HepG2 (cell line): ENCODE results near the gene WTAP. TPM values are rescaled to one million over a fixed set of nuclear protein-coding genes. Genes with fewer than 3 reads are reported as not detected.
A peak's percentile ranks its signal among the peaks of the same experiment; 100 is the strongest.

Experiments used
- ATAD3A ChIP-seq: sonication (generic); formaldehyde crosslinking; IDR thresholded peaks from 2 replicates; pipeline ENCODE4 v1.4.0; 2020; ENCODE audit warnings: missing genetic modification reagents
- CBX5 ChIP-seq: sonication (generic); formaldehyde crosslinking; IDR thresholded peaks from 2 replicates; pipeline ENCODE4 v1.4.0; 2020; ENCODE audit warnings: missing genetic modification reagents, borderline replicate concordance
- HMG20B ChIP-seq: conservative IDR thresholded peaks from 2 replicates; pipeline ENCODE4 v1.6.1; 2016; ENCODE audit warnings: missing genetic modification reagents, missing compliant biosample characterization
- HNRNPUL1 ChIP-seq: fragments of 200-400 bp; formaldehyde crosslinking; IDR thresholded peaks from 2 replicates; pipeline ENCODE4 v1.6.1; 2017; ENCODE audit warnings: low read depth, mild to moderate bottlenecking, low read length, moderate library complexity
- JDP2 ChIP-seq: sonication (generic); formaldehyde crosslinking; IDR thresholded peaks from 2 replicates; pipeline ENCODE4 v1.8.1; 2022; ENCODE audit warnings: missing genetic modification reagents, borderline replicate concordance
- NFIC ChIP-seq: IDR thresholded peaks from 2 replicates; pipeline ENCODE4 v1.6.1; 2012; ENCODE audit warnings: mild to moderate bottlenecking, low read length, inconsistent platforms
- NR3C1 ChIP-seq: sonication (generic); formaldehyde crosslinking; IDR thresholded peaks from 2 replicates; pipeline ENCODE4 v1.4.0; 2020; ENCODE audit warnings: missing genetic modification reagents
- PAF1 ChIP-seq: IDR thresholded peaks from 2 replicates; pipeline ENCODE4 v1.6.1; 2016; ENCODE audit warnings: missing genetic modification reagents, missing compliant biosample characterization
- POLR2AphosphoS2 ChIP-seq: IDR thresholded peaks from 2 replicates; pipeline ENCODE4 v1.6.1; 2011; ENCODE audit warnings: low read depth, low read length, improper control_type of control experiment
- PPARG ChIP-seq: conservative IDR thresholded peaks from 2 replicates; pipeline ENCODE4 v1.6.1; 2016; ENCODE audit warnings: missing biosample characterization, missing genetic modification reagents
- RBAK ChIP-seq: sonication (generic); formaldehyde crosslinking; IDR thresholded peaks from 2 replicates; pipeline ENCODE4 v1.5.1; 2020; ENCODE audit warnings: mild to moderate bottlenecking, missing genetic modification reagents
- RFX3 ChIP-seq: IDR thresholded peaks from 2 replicates; pipeline ENCODE4 v1.6.1; 2016; ENCODE audit warnings: missing biosample characterization, missing genetic modification reagents
- SRF ChIP-seq: IDR thresholded peaks from 2 replicates; pipeline ENCODE4 v1.6.1; 2011; ENCODE audit warnings: mild to moderate bottlenecking, low read depth, low read length, moderate library complexity
- TRIM24 ChIP-seq: sonication (generic); formaldehyde crosslinking; IDR thresholded peaks from 2 replicates; pipeline ENCODE4 v1.8.0; 2022; ENCODE audit warnings: mild to moderate bottlenecking, missing genetic modification reagents
- ZFY ChIP-seq: sonication (generic); formaldehyde crosslinking; IDR thresholded peaks from 2 replicates; pipeline ENCODE4 v1.4.0; 2020; ENCODE audit warnings: missing genetic modification reagents
- ZHX2 ChIP-seq, 2 experiments: sonication (generic) in 1 of 2; formaldehyde crosslinking in 1 of 2; IDR thresholded peaks; 2 replicates each; pipeline versions ENCODE4 v1.6.1 to v1.9.0; 2014 to 2022; ENCODE audit warnings: antibody characterized with exemption in 1 of 2, borderline replicate concordance in 1 of 2, inconsistent platforms in 1 of 2, low read depth in 1 of 2, missing genetic modification reagents in 1 of 2
- ZNF235 ChIP-seq: sonication (generic); formaldehyde crosslinking; IDR thresholded peaks from 2 replicates; pipeline ENCODE4 v1.8.1; 2023; ENCODE audit warnings: mild to moderate bottlenecking, missing genetic modification reagents, borderline replicate concordance
- ZNF280B ChIP-seq: sonication (generic); formaldehyde crosslinking; IDR thresholded peaks from 2 replicates; pipeline ENCODE4 v1.5.0; 2020; ENCODE audit warnings: missing genetic modification reagents, mild to moderate bottlenecking, borderline replicate concordance
- ZNF296 ChIP-seq: sonication (generic); formaldehyde crosslinking; conservative IDR thresholded peaks from 2 replicates; pipeline ENCODE4 v1.5.0; 2020; ENCODE audit warnings: mild to moderate bottlenecking, missing genetic modification reagents
- ZNF660 ChIP-seq: sonication (generic); formaldehyde crosslinking; IDR thresholded peaks from 2 replicates; pipeline ENCODE4 v1.5.1; 2020; ENCODE audit warnings: mild to moderate bottlenecking, low read depth, missing genetic modification reagents, borderline replicate concordance
- ZNF768 ChIP-seq: sonication (generic); formaldehyde crosslinking; IDR thresholded peaks from 2 replicates; pipeline ENCODE4 v1.4.0; 2020; ENCODE audit warnings: missing genetic modification reagents
- ZSCAN9 ChIP-seq: IDR thresholded peaks from 2 replicates; pipeline ENCODE4 v1.6.1; 2016; ENCODE audit warnings: borderline replicate concordance
- ZZZ3 ChIP-seq: sonication (generic); formaldehyde crosslinking; IDR thresholded peaks from 2 replicates; pipeline ENCODE4 v1.4.0; 2020; ENCODE audit warnings: missing genetic modification reagents, mild to moderate bottlenecking, borderline replicate concordance
- polyA plus RNA-seq, 8 experiments: library from polyadenylated mRNA; depleted of rRNA in 3 of 8; stranded (reverse) in 7 of 8; unstranded in 1 of 8; fragments of >200 nt; fragmentation: Illumina TruSeq in 4 of 8; extraction: Trizol in 4 of 8; gene quantifications; 2 replicates each; pipeline versions ENCODE4 v1.2.1 to v1.2.3, GENCODE V29; 2011 to 2016; ENCODE audit warnings: low read depth in 4 of 8, missing spikeins in 1 of 8, mixed read lengths in 1 of 8; ENCODE audit not compliant: insufficient read depth in 1 of 8
- total RNA-seq, 5 experiments: library from RNA; depleted of rRNA; stranded (reverse); fragments of >200 nt; fragmentation: Illumina TruSeq; extraction: Trizol; gene quantifications; 2 replicates each; pipeline ENCODE4 v1.2.3, GENCODE V29; 2016; ENCODE audit warnings: low read depth in 1 of 5

Gene WTAP
- total and polyA plus RNA-seq, 2 of the 13 experiments (the other 11 are each of a cell fraction or from before 2014, with no cell fraction given): 31.6 to 167 TPM

DNA sequence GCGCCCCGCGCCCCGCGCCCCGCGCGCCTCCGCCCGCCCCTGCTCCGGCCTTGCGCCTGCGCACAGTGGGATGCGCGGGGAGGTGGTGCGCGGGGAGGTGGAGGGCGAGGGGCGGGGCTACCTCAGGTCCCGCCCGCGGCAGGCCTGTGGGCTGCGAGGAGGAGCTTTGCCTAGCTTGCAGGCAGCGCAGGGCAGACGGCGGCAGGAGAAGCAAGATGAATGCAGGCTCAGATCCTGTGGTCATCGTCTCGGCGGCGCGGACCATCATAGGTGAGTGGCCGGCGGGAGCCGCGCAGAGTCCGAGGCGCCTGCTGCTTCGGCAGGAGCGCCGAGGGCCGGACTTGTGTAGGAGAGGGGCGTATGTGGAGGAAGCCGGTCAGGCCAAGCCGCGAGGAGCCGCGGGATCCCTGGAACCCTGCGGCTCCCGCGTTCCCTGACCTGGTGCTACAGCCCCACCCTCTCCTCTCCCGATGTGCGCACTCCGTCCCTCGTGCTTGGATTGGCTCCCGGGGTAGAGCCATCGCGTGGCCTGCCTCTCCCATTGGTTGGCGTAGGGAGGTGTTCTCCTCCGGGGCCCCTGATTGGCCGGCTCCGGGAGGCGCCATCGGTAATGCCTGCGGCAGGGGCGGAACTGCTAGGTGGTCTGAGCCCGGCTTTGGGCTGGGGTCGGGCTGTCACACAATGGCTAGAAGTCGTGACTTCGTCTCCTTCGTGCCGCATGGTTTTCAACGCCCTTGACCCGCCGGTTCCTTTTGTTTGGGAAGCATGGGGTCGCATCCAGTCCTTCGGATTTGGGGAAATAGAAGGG, 34.8 kb downstream of the WTAP start, which contains the start of gene ACAT2 (continued):
- TF ChIP-seq HNRNPUL1: no peak
- peak; percentile 60 for TF ChIP-seq ZHX2 (IDR thresholded peaks at IDR 0.05; ENCODE audit: low read depth)
- TF ChIP-seq ZHX2 (CRISPR knock-in tag; IDR thresholded peaks at IDR 0.05; ENCODE audit: borderline replicate concordance): peak; percentile 30; the same call in 1 of the 2 replicates
- peak; percentile 68; the same call in 1 of the 2 replicates for TF ChIP-seq ATAD3A (CRISPR knock-in tag)
- TF ChIP-seq JDP2 (CRISPR knock-in tag): no peak
- 0 out of 2 replicates have a peak, but pooled peaks have one; percentile 34 for TF ChIP-seq HMG20B (CRISPR knock-in tag)
- peak; percentile 18; the same call in 1 of the 2 replicates for TF ChIP-seq ZZZ3
- no peak; the same call in 1 of the 2 replicates for TF ChIP-seq ZNF280B (CRISPR knock-in tag)
- no peak for TF ChIP-seq TRIM24 (CRISPR knock-in tag)
- TF ChIP-seq ZNF768 (CRISPR knock-in tag): peak; percentile 78
- TF ChIP-seq NFIC: no peak
- TF ChIP-seq ZNF660 (CRISPR knock-in tag): no peak
- peak; percentile 77; the same call in 1 of the 2 replicates for TF ChIP-seq ZNF235
- TF ChIP-seq RFX3 (CRISPR knock-in tag): no peak
- peak; percentile 83 for TF ChIP-seq RBAK (CRISPR knock-in tag)
- TF ChIP-seq ZSCAN9 (CRISPR knock-in tag): peak; percentile 86; the same call in 1 of the 2 replicates
- 0 out of 2 replicates have a peak, but pooled peaks have one; percentile 12 for TF ChIP-seq PPARG (CRISPR knock-in tag)
- TF ChIP-seq CBX5: peak; percentile 50; the same call in 1 of the 2 replicates
- TF ChIP-seq POLR2AphosphoS2: no peak
- peak; percentile 94 for TF ChIP-seq ZFY (CRISPR knock-in tag)
- no peak; the same call in 1 of the 2 replicates for TF ChIP-seq SRF
- 0 out of 2 replicates have a peak, but pooled peaks have one; percentile 71 for TF ChIP-seq PAF1 (CRISPR knock-in tag)
- TF ChIP-seq NR3C1: 0 out of 2 replicates have a peak, but pooled peaks have one; percentile 50
- no peak for TF ChIP-seq ZNF296
